Panc1 (cell line): Measurements from ENCODE around the gene SMIM12.

Source experiments
- POLR2AphosphoS5 ChIP-seq: IDR thresholded peaks from 2 replicates; pipeline ENCODE4 v1.6.1; 2012; ENCODE audit warnings: mild to moderate bottlenecking, low read depth, low read length, moderate library complexity
- SIN3A ChIP-seq: IDR thresholded peaks from 2 replicates; pipeline ENCODE4 v1.6.1; 2012; ENCODE audit warnings: low read depth, mild to moderate bottlenecking, low read length, moderate library complexity, borderline replicate concordance; ENCODE audit not compliant: insufficient read depth
- TCF7L2 ChIP-seq: IDR thresholded peaks from 2 replicates; pipeline ENCODE4 v1.6.1; 2011; ENCODE audit warnings: mild to moderate bottlenecking, low read depth, low read length, inconsistent platforms
- TF ChIP-seq, protein P1 (sequence below), 2 experiments: IDR thresholded peaks; 2 replicates each; pipeline ENCODE4 v1.6.1; 2011 to 2012; ENCODE audit warnings: low read depth in 2 of 2, control low read depth in 1 of 2, low read length in 1 of 2, mild to moderate bottlenecking in 1 of 2, moderate library complexity in 1 of 2; ENCODE audit not compliant: insufficient read depth in 1 of 2
- TF ChIP-seq, protein P2 (sequence below): fragments of 450-650 bp; IDR thresholded peaks from 2 replicates; pipeline ENCODE4 v1.5.1; 2017; ENCODE audit warnings: mild to moderate bottlenecking

DNA sequence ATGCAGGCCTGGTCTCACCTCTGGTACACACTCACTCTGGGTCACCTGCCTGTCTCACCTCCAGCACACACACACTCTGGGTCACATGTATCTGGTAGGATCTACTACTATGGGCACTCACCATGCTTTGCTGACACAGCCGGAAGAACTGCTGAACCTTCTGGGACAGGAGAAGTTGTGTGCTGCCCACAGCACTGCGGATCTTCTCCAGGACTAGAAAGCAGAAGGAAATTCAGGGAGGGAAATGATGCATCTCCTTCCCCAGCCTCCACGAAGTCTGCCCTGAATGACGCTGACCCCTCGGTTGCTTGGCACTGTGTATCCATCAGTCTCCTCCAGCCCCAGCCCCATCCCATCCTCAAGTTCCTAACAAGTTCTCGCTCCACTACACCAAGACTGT is 7.9 kb upstream of the SMIM12 start:
- TF ChIP-seq, protein P1, sequence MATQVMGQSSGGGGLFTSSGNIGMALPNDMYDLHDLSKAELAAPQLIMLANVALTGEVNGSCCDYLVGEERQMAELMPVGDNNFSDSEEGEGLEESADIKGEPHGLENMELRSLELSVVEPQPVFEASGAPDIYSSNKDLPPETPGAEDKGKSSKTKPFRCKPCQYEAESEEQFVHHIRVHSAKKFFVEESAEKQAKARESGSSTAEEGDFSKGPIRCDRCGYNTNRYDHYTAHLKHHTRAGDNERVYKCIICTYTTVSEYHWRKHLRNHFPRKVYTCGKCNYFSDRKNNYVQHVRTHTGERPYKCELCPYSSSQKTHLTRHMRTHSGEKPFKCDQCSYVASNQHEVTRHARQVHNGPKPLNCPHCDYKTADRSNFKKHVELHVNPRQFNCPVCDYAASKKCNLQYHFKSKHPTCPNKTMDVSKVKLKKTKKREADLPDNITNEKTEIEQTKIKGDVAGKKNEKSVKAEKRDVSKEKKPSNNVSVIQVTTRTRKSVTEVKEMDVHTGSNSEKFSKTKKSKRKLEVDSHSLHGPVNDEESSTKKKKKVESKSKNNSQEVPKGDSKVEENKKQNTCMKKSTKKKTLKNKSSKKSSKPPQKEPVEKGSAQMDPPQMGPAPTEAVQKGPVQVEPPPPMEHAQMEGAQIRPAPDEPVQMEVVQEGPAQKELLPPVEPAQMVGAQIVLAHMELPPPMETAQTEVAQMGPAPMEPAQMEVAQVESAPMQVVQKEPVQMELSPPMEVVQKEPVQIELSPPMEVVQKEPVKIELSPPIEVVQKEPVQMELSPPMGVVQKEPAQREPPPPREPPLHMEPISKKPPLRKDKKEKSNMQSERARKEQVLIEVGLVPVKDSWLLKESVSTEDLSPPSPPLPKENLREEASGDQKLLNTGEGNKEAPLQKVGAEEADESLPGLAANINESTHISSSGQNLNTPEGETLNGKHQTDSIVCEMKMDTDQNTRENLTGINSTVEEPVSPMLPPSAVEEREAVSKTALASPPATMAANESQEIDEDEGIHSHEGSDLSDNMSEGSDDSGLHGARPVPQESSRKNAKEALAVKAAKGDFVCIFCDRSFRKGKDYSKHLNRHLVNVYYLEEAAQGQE (IDR thresholded peaks at IDR 0.05; ENCODE audit: insufficient read depth in 1 of 2, low read depth in 2 of 2, low read length in 1 of 2): no peak
- TF ChIP-seq POLR2AphosphoS5 (no peak), SIN3A (no peak), TCF7L2 (no peak)
- TF ChIP-seq, protein P2, sequence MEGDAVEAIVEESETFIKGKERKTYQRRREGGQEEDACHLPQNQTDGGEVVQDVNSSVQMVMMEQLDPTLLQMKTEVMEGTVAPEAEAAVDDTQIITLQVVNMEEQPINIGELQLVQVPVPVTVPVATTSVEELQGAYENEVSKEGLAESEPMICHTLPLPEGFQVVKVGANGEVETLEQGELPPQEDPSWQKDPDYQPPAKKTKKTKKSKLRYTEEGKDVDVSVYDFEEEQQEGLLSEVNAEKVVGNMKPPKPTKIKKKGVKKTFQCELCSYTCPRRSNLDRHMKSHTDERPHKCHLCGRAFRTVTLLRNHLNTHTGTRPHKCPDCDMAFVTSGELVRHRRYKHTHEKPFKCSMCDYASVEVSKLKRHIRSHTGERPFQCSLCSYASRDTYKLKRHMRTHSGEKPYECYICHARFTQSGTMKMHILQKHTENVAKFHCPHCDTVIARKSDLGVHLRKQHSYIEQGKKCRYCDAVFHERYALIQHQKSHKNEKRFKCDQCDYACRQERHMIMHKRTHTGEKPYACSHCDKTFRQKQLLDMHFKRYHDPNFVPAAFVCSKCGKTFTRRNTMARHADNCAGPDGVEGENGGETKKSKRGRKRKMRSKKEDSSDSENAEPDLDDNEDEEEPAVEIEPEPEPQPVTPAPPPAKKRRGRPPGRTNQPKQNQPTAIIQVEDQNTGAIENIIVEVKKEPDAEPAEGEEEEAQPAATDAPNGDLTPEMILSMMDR: no peak
